GM13976 (cell line): ENCODE data around the gene FBXO21.

Source experiments
- DNase-seq: peaks from one replicate; pipeline ENCODE4 v3.0.0; 2012; ENCODE audit warnings: low spot score
- CTCF ChIP-seq: IDR thresholded peaks from 2 replicates; pipeline ENCODE4 v1.5.1; 2012; ENCODE audit warnings: borderline replicate concordance, mild to moderate bottlenecking; ENCODE audit not compliant: insufficient read depth; ENCODE audit errors: extremely low read depth, missing control alignments, control extremely low read depth
- in situ Hi-C: fragments of 300-500 bp; cut with MboI; formaldehyde crosslinking; loops from one replicate; pipeline ENCODE4 v1.12.0; 2022; ENCODE audit warnings: low sequenced_read_pairs, mixed read lengths, inconsistent platforms; ENCODE audit not compliant: unreplicated experiment

Gene FBXO21

GRCh38 chr12:117120787-117121186, 69.5 kb downstream of the FBXO21 start:
- in situ Hi-C loops, result no loop called here
- no peak for DNase-seq

GRCh38 chr12:117119592-117120198, 70.6 kb downstream of the FBXO21 start:
- peak; percentile 74 for DNase-seq
- peak; percentile 67 for TF ChIP-seq CTCF
- in situ Hi-C loops, result loop anchor here (10.0 kb wide), 2 partner anchors 95 to 415 kb away; no protein-coding TSS in a partner anchor

More at GRCh38 chr12:117120787-117121186, 69.5 kb downstream of the FBXO21 start:
- TF ChIP-seq CTCF, result no peak

GRCh38 chr12:117118838-117119591, 71.3 kb downstream of the FBXO21 start:
- no peak for TF ChIP-seq CTCF
- in situ Hi-C loops, result loop anchor here (10.0 kb wide), 2 partner anchors 94 to 414 kb away; no protein-coding TSS in a partner anchor
- no peak for DNase-seq

- no peak for DNase-seq
- TF ChIP-seq CTCF, result no peak
- in situ Hi-C loops, result loop anchor here (10.0 kb wide), 2 partner anchors 90 to 410 kb away; no protein-coding TSS in a partner anchor
Measured at GRCh38 chr12:117114784-117115183, 75.5 kb downstream of the FBXO21 start.

- no peak for DNase-seq
- in situ Hi-C loops, result loop anchor here (10.0 kb wide), 2 partner anchors 88 to 408 kb away; no protein-coding TSS in a partner anchor
Measured at GRCh38 chr12:117113231-117113630, 77.0 kb downstream of the FBXO21 start.

More at GRCh38 chr12:117113231-117113630, 77.0 kb downstream of the FBXO21 start:
- no peak for TF ChIP-seq CTCF
